ENCODE results near the gene TRIM2. TPM values are rescaled to one million over a fixed set of nuclear protein-coding genes. Genes with fewer than 3 reads are reported as not detected.

The TRIM2 gene
- total and polyA plus RNA-seq, 9 donors, result 9.5 to 57.5 (median 44.4) TPM

- H3K4me1 ChIP-seq (ENCODE audit: insufficient read depth), result no peaks in the 10 kb centered on the region
- H3K4me3 ChIP-seq, result no peak overlapping the region
- H3K9me3 ChIP-seq, result no peaks in the 10 kb centered on the region
- H3K27me3 ChIP-seq, result no peaks in the 10 kb centered on the region
- no peaks in the 10 kb centered on the region for H3K36me3 ChIP-seq
- DNase-seq, result no peak
- H3K27ac ChIP-seq, result no peak overlapping the region
- TF ChIP-seq EP300 (IDR thresholded peaks at IDR 0.05), result no peak
- no peak for TF ChIP-seq POLR2A (IDR thresholded peaks at IDR 0.05)
- TF ChIP-seq CTCF (IDR thresholded peaks at IDR 0.05), result no peak
- 83 to 95% (median 94%) methylated on average over 1 of the region's 1 CpG for WGBS, 3 donors
- intact Hi-C loops (cut with DNase I), result loop anchor here in 2 of 4 donors (5.0 kb wide), 2 partner anchors 163 to 173 kb away; no protein-coding TSS in a partner anchor
Measured at GRCh38 chr4:153314915-153315314, 110.7 kb downstream of the TRIM2 start.

GRCh38 chr4:153318696-153319320 lies 114.6 kb downstream of the TRIM2 start:
- Histone ChIP-seq H3K9me3 (no peaks in the 10 kb centered on the region), H3K27me3 (no peaks in the 10 kb centered on the region), H3K36me3 (no peaks in the 10 kb centered on the region), H3K4me3 (no peak overlapping the region), H3K27ac (no peak overlapping the region), H3K4me1 (ENCODE audit: insufficient read depth) (no peaks in the 10 kb centered on the region)
- 61 to 67% (median 64%) methylated on average over 2 of the region's 2 CpGs for WGBS, 3 donors
- DNase-seq, result peak in 2 of 5 donors; percentile 37 to 47
- intact Hi-C loops (cut with DNase I), result loop anchor here in 3 of 4 donors (2.0 to 5.0 kb wide), 3 partner anchors 167 to 177 kb away; no protein-coding TSS in a partner anchor
- peak; percentile 33 to 62 (median 55) for TF ChIP-seq CTCF (IDR thresholded peaks at IDR 0.05)
- no peak for TF ChIP-seq POLR2A (IDR thresholded peaks at IDR 0.05)
- no peak for TF ChIP-seq EP300 (IDR thresholded peaks at IDR 0.05)

- H3K36me3 ChIP-seq, result no peaks in the 10 kb centered on the region
Measured at GRCh38 chr4:153322791-153323190, 118.5 kb downstream of the TRIM2 start.

GRCh38 chr4:153324046-153324445 lies 119.8 kb downstream of the TRIM2 start:
- Histone ChIP-seq H3K4me1 (ENCODE audit: insufficient read depth) (no peaks in the 10 kb centered on the region), H3K4me3 (no peak overlapping the region), H3K9me3 (no peaks in the 10 kb centered on the region), H3K27me3 (no peaks in the 10 kb centered on the region), H3K36me3 (no peaks in the 10 kb centered on the region), H3K27ac (no peak overlapping the region)
- WGBS, 3 donors, result 93% methylated on average over 3 of the region's 3 CpGs
- no peak for DNase-seq
- intact Hi-C loops (cut with DNase I), result loop anchor here in 1 of 4 donors (5.0 kb wide), 1 partner anchor 182 kb away; no protein-coding TSS in a partner anchor
- TF ChIP-seq POLR2A (IDR thresholded peaks at IDR 0.05) (no peak), EP300 (IDR thresholded peaks at IDR 0.05) (no peak), CTCF (IDR thresholded peaks at IDR 0.05) (no peak)

More at GRCh38 chr4:153322791-153323190, 118.5 kb downstream of the TRIM2 start:
- TF ChIP-seq EP300 (IDR thresholded peaks at IDR 0.05), result no peak
- TF ChIP-seq CTCF (IDR thresholded peaks at IDR 0.05), result no peak
- TF ChIP-seq POLR2A (IDR thresholded peaks at IDR 0.05), result no peak
- no peaks in the 10 kb centered on the region for H3K4me1 ChIP-seq (ENCODE audit: insufficient read depth)
- intact Hi-C loops (cut with DNase I), result loop anchor here in 1 of 4 donors (5.0 kb wide), 1 partner anchor 180 kb away; no protein-coding TSS in a partner anchor
- H3K27ac ChIP-seq, result no peak overlapping the region
- H3K9me3 ChIP-seq, result no peaks in the 10 kb centered on the region
- DNase-seq, result no peak
- H3K27me3 ChIP-seq, result no peaks in the 10 kb centered on the region
- WGBS, 3 donors, result 82 to 83% (median 82%) methylated on average over 6 of the region's 6 CpGs
- no peak overlapping the region for H3K4me3 ChIP-seq
